ENCODE data around the gene HEXA.

The HEXA gene

GRCh38 chr15:72318408-72318942 is 57.3 kb downstream of the HEXA start:
- DNase-seq, result no peak

GRCh38 chr15:72315706-72316370 is 60.0 kb downstream of the HEXA start:
- no peak for DNase-seq

DNA sequence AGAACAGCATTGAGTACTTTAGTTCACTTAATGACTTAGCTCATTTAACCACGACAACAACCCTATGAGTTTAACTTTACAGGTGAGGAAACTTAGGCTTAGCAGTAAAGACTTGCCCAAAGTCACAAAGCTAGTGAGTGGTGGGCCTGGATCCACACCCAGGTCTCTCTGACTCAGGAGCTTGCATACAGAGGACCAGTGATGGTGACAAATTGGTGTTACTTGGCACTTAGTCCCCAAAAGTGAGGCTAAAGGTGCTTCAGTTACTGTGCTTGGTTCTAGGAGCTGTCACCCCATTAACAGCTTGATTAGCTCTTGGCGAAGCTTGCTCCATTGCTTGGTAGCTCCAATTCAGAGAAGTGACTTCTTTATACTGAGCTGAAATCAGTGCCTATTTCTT is 61.9 kb downstream of the HEXA start:
- DNase-seq, result no peak

- no peak for DNase-seq
These were observed 62.4 kb downstream of the HEXA start for GRCh38 chr15:72313448-72313840.

- DNase-seq, result peak; percentile 68 to 76
These were observed 63.0 kb downstream of the HEXA start for GRCh38 chr15:72312605-72313447.

DNA sequence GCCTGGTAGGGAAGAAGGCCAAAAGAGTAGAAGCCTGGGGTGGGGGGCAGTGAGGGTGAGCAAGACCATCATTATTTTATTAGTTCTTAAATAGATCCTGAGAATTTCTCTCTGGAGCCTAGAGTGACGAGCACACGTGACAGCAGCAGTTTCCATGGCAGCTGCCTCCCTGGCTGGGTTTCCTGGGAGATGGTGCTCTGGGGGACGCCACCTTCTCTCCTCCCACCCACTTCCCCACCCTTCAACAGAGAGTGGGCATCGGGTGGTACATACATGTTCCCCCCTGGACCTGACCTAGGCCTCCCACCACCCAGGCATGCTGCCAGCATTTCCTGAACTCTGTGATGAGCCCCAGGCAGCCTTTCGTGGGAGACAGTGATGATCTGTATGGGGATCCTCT is 68.8 kb downstream of the HEXA start:
- no peak for DNase-seq

DNA sequence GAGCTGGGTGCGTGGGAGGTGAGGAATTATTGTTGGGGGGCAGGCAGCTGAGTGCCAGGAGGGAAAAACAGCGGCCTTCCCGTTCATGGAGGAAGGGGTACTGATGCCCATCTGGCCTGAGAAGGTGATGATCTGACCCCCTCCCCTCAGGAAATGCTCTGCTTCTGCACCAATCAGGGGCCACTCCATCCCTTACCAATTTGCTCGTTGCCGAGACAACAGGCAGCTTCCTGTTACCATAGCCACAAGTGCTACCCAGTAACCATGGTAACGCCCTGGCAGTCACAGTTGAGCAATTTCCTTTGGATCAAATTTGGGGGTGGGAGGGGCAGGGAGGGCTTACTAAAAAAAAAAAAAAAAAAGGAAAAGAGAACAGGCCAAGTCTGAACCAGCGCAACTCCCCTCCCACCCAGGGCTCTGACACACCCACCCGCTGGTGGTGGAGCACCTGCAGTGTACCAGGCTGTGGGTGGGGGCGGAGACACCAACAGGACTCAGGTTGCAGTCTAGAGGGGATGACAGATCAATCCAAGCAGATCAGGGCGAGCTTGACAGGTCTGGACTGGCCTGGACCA is 69.5 kb downstream of the HEXA start:
- peak in 1 of 2 experiments; percentile 28 for DNase-seq

GRCh38 chr15:72304596-72304995 is 71.2 kb downstream of the HEXA start:
- no peak for DNase-seq

- DNase-seq, result no peak
These were observed 72.9 kb downstream of the HEXA start for GRCh38 chr15:72302955-72303354.
